Epithelial cell of esophagus (primary cell): ENCODE data around the gene SLC7A5.
A peak's percentile ranks its signal among the peaks of the same experiment; 100 is the strongest.
"Not testable (repeated sequence)": the region's sequence is repeated elsewhere in the genome, so short reads cannot be mapped to it uniquely, and the experiment has no call there.

Experiments used
- DNase-seq: peaks from one replicate; pipeline ENCODE4 v3.0.0; 2010; ENCODE audit warnings: low read depth
- H3K4me3 ChIP-seq: 2 replicates; pipeline ENCODE4 v1.5.1; 2011; ENCODE audit warnings: mild to moderate bottlenecking, low read length, control low read depth
- CTCF ChIP-seq: IDR thresholded peaks from 2 replicates; pipeline ENCODE4 v1.5.1; 2011; ENCODE audit warnings: low read depth, mild to moderate bottlenecking, low read length, control low read depth, inconsistent platforms; ENCODE audit not compliant: insufficient read depth; ENCODE audit errors: missing control alignments

The SLC7A5 gene

GRCh38 chr16:87829988-87830672 is 39.2 kb downstream of the SLC7A5 start:
- no peak for DNase-seq
- no peak overlapping the region for H3K4me3 ChIP-seq
- no peak for TF ChIP-seq CTCF

- TF ChIP-seq CTCF: no peak
- H3K4me3 ChIP-seq: no peak overlapping the region
- DNase-seq: no peak
These were observed 39.7 kb downstream of the SLC7A5 start for GRCh38 chr16:87829622-87829980.

- DNase-seq: peak; percentile 35
- no peak overlapping the region for H3K4me3 ChIP-seq
- no peak for TF ChIP-seq CTCF
These were observed 40.2 kb downstream of the SLC7A5 start for GRCh38 chr16:87828907-87829621.

- H3K4me3 ChIP-seq: no peak overlapping the region
- TF ChIP-seq CTCF: no peak
- peak; percentile 33 for DNase-seq
These were observed 41.0 kb downstream of the SLC7A5 start for GRCh38 chr16:87828071-87828906.

- not testable (repeated sequence) for DNase-seq, H3K4me3 ChIP-seq
These were observed 41.8 kb downstream of the SLC7A5 start for GRCh38 chr16:87827588-87827915.

- no peak for TF ChIP-seq CTCF
- peak; percentile 40 for DNase-seq
- no peak overlapping the region for H3K4me3 ChIP-seq
These were observed 42.3 kb downstream of the SLC7A5 start for GRCh38 chr16:87826798-87827587.

- not testable (repeated sequence) for DNase-seq, H3K4me3 ChIP-seq
These were observed 42.9 kb downstream of the SLC7A5 start for GRCh38 chr16:87826407-87826797.

- DNase-seq, H3K4me3 ChIP-seq: not testable (repeated sequence)
These were observed 43.5 kb downstream of the SLC7A5 start for GRCh38 chr16:87825842-87826120.
